NCI-H146 treated with DMSO at 0.1 percent for 48 hours (cell line): ENCODE results near the gene ZFYVE21.

ENCODE experiments used
- DNase-seq: peaks from one replicate; lab custom pipeline; 2025; ENCODE audit not compliant: unreplicated experiment; lab: John Stamatoyannopoulos, UW

Gene ZFYVE21

GRCh38 chr14:103704708-103705107 is 10.9 kb upstream of the ZFYVE21 start:
- no peak for DNase-seq

- DNase-seq = no peak
Observed at GRCh38 chr14:103705118-103705503, 10.5 kb upstream of the ZFYVE21 start.

GRCh38 chr14:103705504-103706284 is 9.9 kb upstream of the ZFYVE21 start:
- DNase-seq = no peak

GRCh38 chr14:103706551-103707328 is 8.9 kb upstream of the ZFYVE21 start:
- no peak for DNase-seq

GRCh38 chr14:103707329-103708263 is 8.0 kb upstream of the ZFYVE21 start:
- peak; percentile 59 for DNase-seq

- DNase-seq = no peak
Observed at GRCh38 chr14:103708750-103709187, 6.8 kb upstream of the ZFYVE21 start.

- no peak for DNase-seq
Observed at GRCh38 chr14:103709814-103710213, 5.8 kb upstream of the ZFYVE21 start.

- DNase-seq = no peak
Observed at GRCh38 chr14:103710771-103711377, 4.7 kb upstream of the ZFYVE21 start.

- DNase-seq = no peak
Observed at GRCh38 chr14:103711516-103712431, 3.8 kb upstream of the ZFYVE21 start.

- DNase-seq = no peak
Observed at GRCh38 chr14:103712633-103713247, 2.9 kb upstream of the ZFYVE21 start.

GRCh38 chr14:103713304-103714062 is 2.1 kb upstream of the ZFYVE21 start:
- DNase-seq = no peak

GRCh38 chr14:103714063-103714724 is 1.4 kb upstream of the ZFYVE21 start:
- no peak for DNase-seq

GRCh38 chr14:103716091-103716801 is 636 bp downstream of the ZFYVE21 start:
- no peak for DNase-seq

GRCh38 chr14:103716899-103717411 is 1.3 kb downstream of the ZFYVE21 start:
- DNase-seq = no peak

GRCh38 chr14:103718572-103718971 is 3.0 kb downstream of the ZFYVE21 start:
- DNase-seq = no peak

- no peak for DNase-seq
Observed at GRCh38 chr14:103719751-103720150, 4.1 kb downstream of the ZFYVE21 start.
